Pancreas (tissue), 10 donors: ENCODE data around the gene PTPN1. TPM values are rescaled to one million over a fixed set of nuclear protein-coding genes. Genes with fewer than 3 reads are reported as not detected.
"Not testable (repeated sequence)": the region's sequence is repeated elsewhere in the genome, so short reads cannot be mapped to it uniquely, and the experiment has no call there.

Source experiments
- ATAC-seq, 4 donors: fragments of 200-7000 bp; cut with Tn5 transposase; one replicate each; pipeline versions ENCODE4 v1.8.0 to v1.9.1; 2020; ENCODE audit warnings: mild to moderate bottlenecking in 4 of 4, moderate library complexity in 4 of 4
- DNase-seq, 6 donors: peaks; one replicate each; pipeline ENCODE4 v3.0.0-alpha.2; 2020
- FAIRE-seq: peaks from 2 replicates; lab custom pipeline; 2012; peaks lifted over from hg19 to GRCh38; lab: Jason Lieb, UNC
- H3K27ac ChIP-seq, 4 donors: fragments of 200-600 bp; sonication (generic); 1 replicate in 3 of 4; 2 replicates in 1 of 4; pipeline versions ENCODE4 v1.5.0 to v1.8.0; 2020
- H3K27me3 ChIP-seq, 4 donors: fragments of 200-600 bp; one replicate each; pipeline ENCODE4 v1.8.0; 2021
- H3K36me3 ChIP-seq, 3 donors: fragments of 200-600 bp; sonication (generic) in 1 of 3; one replicate each; pipeline versions ENCODE4 v1.5.0 to v1.8.0; 2020 to 2021
- H3K4me1 ChIP-seq, 3 donors: fragments of 200-600 bp; one replicate each; pipeline ENCODE4 v1.8.0; 2021
- H3K4me3 ChIP-seq, 4 donors: fragments of 200-600 bp; sonication (generic) in 2 of 4; one replicate each; pipeline versions ENCODE4 v1.5.0 to v1.8.0; 2020 to 2021
- H3K9me3 ChIP-seq, 4 donors: fragments of 200-600 bp; one replicate each; pipeline ENCODE4 v1.8.0; 2021
- CTCF ChIP-seq, 4 donors: fragments of 200-600 bp; sonication (generic) in 3 of 4; IDR thresholded peaks; one replicate each; pipeline versions ENCODE4 v1.5.0 to v1.8.0; 2021; ENCODE audit warnings: antibody characterized with exemption in 4 of 4
- WGBS, 2 donors: extraction: QIAGEN DNeasy Blood & Tissue Kit; methylation state at CpG; one replicate each; pipeline ENCODE4 v1.1.7; 2013; 5-methylcytosine and 5-hydroxymethylcytosine counted together
- intact Hi-C, 3 donors: fragments of 100-400 bp; cut with DNase I; formaldehyde crosslinking; loops; one replicate each; pipeline versions ENCODE4 v1.11.1 to v1.14.2; 2022
- polyA plus RNA-seq, 2 donors: library from polyadenylated mRNA; stranded (reverse); fragments of 200-250 nt; gene quantifications; one replicate each; pipeline ENCODE4 v1.2.3, GENCODE V29; 2013
- total RNA-seq, 6 donors: library from RNA; stranded (reverse); fragmentation: NEBNext Ultra II Directional in 4 of 6; extraction: Animal tissue kit (Norgen Biotek cat#: 25700) in 4 of 6; gene quantifications; one replicate each; pipeline versions ENCODE4 v1.2.1 to v1.2.4, GENCODE V29; 2021 to 2023
- donor health status: healthy with polysubstance abuse.
- donor health status: DM: no; HTN: no; CAD: no; lungs with moderate emphysema.
- donor health status: DM: no; HTN: no; CAD: no.
- donor health status: control.
- donor health status: control.
- donor health status: Bipolar disorder and iron deficiency.
- donor health status: DM: yes; HTN: yes; CAD: no.
- donor health status: DM: no; HTN: no; CAD: no.
- donor health status: DM: no; HTN: no; CAD: no.
- donor health status: DM: yes; HTN: yes; CAD: no.

Gene PTPN1
- total and polyA plus RNA-seq, 8 donors: 6.0 to 12.4 (median 8.6) TPM

GRCh38 chr20:50501972-50502745, 8.0 kb upstream of the PTPN1 start:
- FAIRE-seq (no peak), DNase-seq (peak in 1 of 6 donors; percentile 27), ATAC-seq (peak in 2 of 4 donors; percentile 20 to 37)
- no peak for TF ChIP-seq CTCF (IDR thresholded peaks at IDR 0.05)
- no peaks in the 10 kb centered on the region for H3K4me1 ChIP-seq
- H3K9me3 ChIP-seq: no peaks in the 10 kb centered on the region
- peak overlapping the region in 2 of 4 donors; percentile 36 to 46 for H3K27ac ChIP-seq
- H3K36me3 ChIP-seq: no peaks in the 10 kb centered on the region
- intact Hi-C loops: no loop called here
- WGBS, 2 donors: 73 to 79% methylated on average over 12 of the region's 12 CpGs
- no peak overlapping the region for H3K4me3 ChIP-seq
- H3K27me3 ChIP-seq: no peaks in the 10 kb centered on the region

GRCh38 chr20:50504231-50504823, 5.9 kb upstream of the PTPN1 start:
- peak in 3 of 4 donors; percentile 10 to 46 (median 29) for ATAC-seq
- Histone ChIP-seq H3K4me1 (no peaks in the 10 kb centered on the region), H3K27ac (no peak overlapping the region), H3K4me3 (no peak overlapping the region), H3K36me3 (no peaks in the 10 kb centered on the region), H3K9me3 (no peaks in the 10 kb centered on the region), H3K27me3 (no peaks in the 10 kb centered on the region)
- DNase-seq: no peak
- intact Hi-C loops: no loop called here
- WGBS, 2 donors: 54 to 57% methylated on average over 4 of the region's 4 CpGs
- no peak for FAIRE-seq
- TF ChIP-seq CTCF (IDR thresholded peaks at IDR 0.05): no peak

- Histone ChIP-seq H3K27ac (no peak overlapping the region), H3K27me3 (no peaks in the 10 kb centered on the region), H3K4me1 (no peaks in the 10 kb centered on the region), H3K4me3 (no peak overlapping the region), H3K9me3 (no peaks in the 10 kb centered on the region), H3K36me3 (no peaks in the 10 kb centered on the region)
- 75 to 86% methylated on average over 3 of the region's 3 CpGs for whole genome bisulfite sequencing, 2 donors
- no peak for TF ChIP-seq CTCF (IDR thresholded peaks at IDR 0.05)
- no peak for ATAC-seq
- no peak for FAIRE-seq
- intact Hi-C loops: no loop called here
- no peak for DNase-seq
Measured at GRCh38 chr20:50506270-50506579, 4.0 kb upstream of the PTPN1 start.

- intact Hi-C loops, FAIRE-seq, DNase-seq, H3K27ac ChIP-seq, H3K9me3 ChIP-seq, ATAC-seq, H3K36me3 ChIP-seq, H3K4me3 ChIP-seq, H3K27me3 ChIP-seq: not testable (repeated sequence)
- H3K4me1 ChIP-seq: peaks cover 0 to 13% (median 10%) of the 10 kb centered on the region in 3 donors
- whole genome bisulfite sequencing, 2 donors: 90 to 97% methylated on average over 5 of the region's 5 CpGs
Measured at GRCh38 chr20:50507745-50508144, 2.4 kb upstream of the PTPN1 start.

GRCh38 chr20:50508171-50508755, 1.9 kb upstream of the PTPN1 start:
- 72 to 78% methylated on average over 9 of the region's 9 CpGs for WGBS, 2 donors
- Histone ChIP-seq H3K4me1 (peaks cover 0 to 18% (median 15%) of the 10 kb centered on the region in 3 donors), H3K27me3 (no peaks in the 10 kb centered on the region), H3K9me3 (no peaks in the 10 kb centered on the region), H3K4me3 (no peak overlapping the region), H3K27ac (no peak overlapping the region), H3K36me3 (no peaks in the 10 kb centered on the region)
- TF ChIP-seq CTCF (IDR thresholded peaks at IDR 0.05): no peak
- DNase-seq (no peak), ATAC-seq (no peak), FAIRE-seq (no peak)
- intact Hi-C loops: no loop called here
